Measurements from ENCODE around the gene FOXB1. TPM values are rescaled to one million over a fixed set of nuclear protein-coding genes. Genes with fewer than 3 reads are reported as not detected.

Gene FOXB1
- total and polyA plus RNA-seq, 9 of the 15 experiments (the other 6 are each of a cell fraction or from before 2014, with no cell fraction given): not detected

DNA sequence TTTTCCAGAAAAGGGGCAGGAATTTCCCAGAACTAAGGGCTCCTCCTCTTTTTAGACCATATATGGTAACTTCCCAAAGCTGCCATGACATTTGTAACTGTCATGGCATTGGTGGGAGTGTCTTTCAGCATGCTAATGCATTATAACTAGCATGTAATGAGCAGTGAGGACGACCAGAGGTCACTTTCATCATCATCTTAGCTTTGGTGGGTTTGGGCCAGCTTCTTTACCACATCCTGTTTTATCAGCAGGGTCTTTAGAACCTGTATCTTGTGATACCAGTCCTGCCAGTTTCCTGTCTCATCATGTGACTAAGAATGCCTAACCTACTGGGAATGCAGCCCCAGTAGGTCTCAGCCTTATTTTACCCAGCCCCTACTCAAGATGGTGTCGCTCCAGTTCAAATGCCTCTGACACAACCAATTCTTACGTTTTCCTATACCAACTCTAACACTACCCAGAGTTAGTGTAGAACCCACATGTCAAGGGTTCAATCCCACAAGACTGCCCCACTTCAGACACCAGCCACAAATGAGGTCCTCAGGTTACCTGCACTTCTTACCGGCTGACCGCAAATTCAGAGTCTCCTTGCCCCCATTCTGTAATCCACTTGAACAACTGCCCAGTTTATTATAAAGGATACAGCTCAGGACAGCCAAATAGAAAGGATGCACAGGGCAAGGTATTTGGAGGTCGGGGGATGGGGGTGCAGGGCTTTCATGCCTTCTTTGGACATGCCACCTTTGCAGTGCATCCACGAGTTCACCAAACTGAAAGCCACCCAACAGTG, 17.7 kb downstream of the FOXB1 start (continued):
- TF ChIP-seq U2AF1 (optimal IDR thresholded peaks at IDR 0.05; ENCODE audit: low read depth, low read length) (no peak), ZKSCAN1 (IDR thresholded peaks at IDR 0.05; ENCODE audit: low read depth, low read length) (no peak), ZNF316 (IDR thresholded peaks at IDR 0.05) (no peak), TCFL5 (CRISPR knock-in tag; conservative IDR thresholded peaks at IDR 0.05) (peak; percentile 98), PPARD (CRISPR knock-in tag; IDR thresholded peaks at IDR 0.05) (peak; percentile 77; the same call in 1 of the 2 replicates), ZNF444 (CRISPR knock-in tag; IDR thresholded peaks at IDR 0.05) (peak; percentile 93), TAF15 (IDR thresholded peaks at IDR 0.05; ENCODE audit: low read depth, low read length) (no peak), CBX3 (IDR thresholded peaks at IDR 0.05; ENCODE audit: borderline replicate concordance in 1 of 2, low read length in 2 of 2) (no peak), ZSCAN29 (IDR thresholded peaks at IDR 0.05) (no peak), KDM2B (CRISPR knock-in tag; IDR thresholded peaks at IDR 0.05) (no peak), NFRKB (IDR thresholded peaks at IDR 0.05; ENCODE audit: low read depth) (no peak), CCNT2 (IDR thresholded peaks at IDR 0.05; ENCODE audit: borderline replicate concordance, extremely low read depth, insufficient read length, low read depth, low read length) (no peak), NFYB (IDR thresholded peaks at IDR 0.05; ENCODE audit: extremely low read depth, insufficient read length) (no peak), FOXJ2 (tag; IDR thresholded peaks at IDR 0.05) (no peak), FOXM1 (IDR thresholded peaks at IDR 0.05; ENCODE audit: low read depth) (no peak), FOXM1 (CRISPR knock-in tag; IDR thresholded peaks at IDR 0.05; ENCODE audit: low read depth) (no peak), ZNF3 (CRISPR knock-in tag; IDR thresholded peaks at IDR 0.05) (no peak)
- TF ChIP-seq, protein P1, sequence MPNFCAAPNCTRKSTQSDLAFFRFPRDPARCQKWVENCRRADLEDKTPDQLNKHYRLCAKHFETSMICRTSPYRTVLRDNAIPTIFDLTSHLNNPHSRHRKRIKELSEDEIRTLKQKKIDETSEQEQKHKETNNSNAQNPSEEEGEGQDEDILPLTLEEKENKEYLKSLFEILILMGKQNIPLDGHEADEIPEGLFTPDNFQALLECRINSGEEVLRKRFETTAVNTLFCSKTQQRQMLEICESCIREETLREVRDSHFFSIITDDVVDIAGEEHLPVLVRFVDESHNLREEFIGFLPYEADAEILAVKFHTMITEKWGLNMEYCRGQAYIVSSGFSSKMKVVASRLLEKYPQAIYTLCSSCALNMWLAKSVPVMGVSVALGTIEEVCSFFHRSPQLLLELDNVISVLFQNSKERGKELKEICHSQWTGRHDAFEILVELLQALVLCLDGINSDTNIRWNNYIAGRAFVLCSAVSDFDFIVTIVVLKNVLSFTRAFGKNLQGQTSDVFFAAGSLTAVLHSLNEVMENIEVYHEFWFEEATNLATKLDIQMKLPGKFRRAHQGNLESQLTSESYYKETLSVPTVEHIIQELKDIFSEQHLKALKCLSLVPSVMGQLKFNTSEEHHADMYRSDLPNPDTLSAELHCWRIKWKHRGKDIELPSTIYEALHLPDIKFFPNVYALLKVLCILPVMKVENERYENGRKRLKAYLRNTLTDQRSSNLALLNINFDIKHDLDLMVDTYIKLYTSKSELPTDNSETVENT (CRISPR knock-in tag; IDR thresholded peaks at IDR 0.05): no peak
- TF ChIP-seq, protein P2, sequence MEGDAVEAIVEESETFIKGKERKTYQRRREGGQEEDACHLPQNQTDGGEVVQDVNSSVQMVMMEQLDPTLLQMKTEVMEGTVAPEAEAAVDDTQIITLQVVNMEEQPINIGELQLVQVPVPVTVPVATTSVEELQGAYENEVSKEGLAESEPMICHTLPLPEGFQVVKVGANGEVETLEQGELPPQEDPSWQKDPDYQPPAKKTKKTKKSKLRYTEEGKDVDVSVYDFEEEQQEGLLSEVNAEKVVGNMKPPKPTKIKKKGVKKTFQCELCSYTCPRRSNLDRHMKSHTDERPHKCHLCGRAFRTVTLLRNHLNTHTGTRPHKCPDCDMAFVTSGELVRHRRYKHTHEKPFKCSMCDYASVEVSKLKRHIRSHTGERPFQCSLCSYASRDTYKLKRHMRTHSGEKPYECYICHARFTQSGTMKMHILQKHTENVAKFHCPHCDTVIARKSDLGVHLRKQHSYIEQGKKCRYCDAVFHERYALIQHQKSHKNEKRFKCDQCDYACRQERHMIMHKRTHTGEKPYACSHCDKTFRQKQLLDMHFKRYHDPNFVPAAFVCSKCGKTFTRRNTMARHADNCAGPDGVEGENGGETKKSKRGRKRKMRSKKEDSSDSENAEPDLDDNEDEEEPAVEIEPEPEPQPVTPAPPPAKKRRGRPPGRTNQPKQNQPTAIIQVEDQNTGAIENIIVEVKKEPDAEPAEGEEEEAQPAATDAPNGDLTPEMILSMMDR (IDR thresholded peaks at IDR 0.05 in 2 of 3, conservative IDR thresholded peaks at IDR 0.05 in 1 of 3; ENCODE audit: insufficient read depth in 2 of 3, low read depth in 1 of 3, low read length in 3 of 3): no peak
- TF ChIP-seq, protein P3, sequence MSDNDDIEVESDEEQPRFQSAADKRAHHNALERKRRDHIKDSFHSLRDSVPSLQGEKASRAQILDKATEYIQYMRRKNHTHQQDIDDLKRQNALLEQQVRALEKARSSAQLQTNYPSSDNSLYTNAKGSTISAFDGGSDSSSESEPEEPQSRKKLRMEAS (CRISPR knock-in tag; IDR thresholded peaks at IDR 0.05): no peak
- TF ChIP-seq, protein P4, sequence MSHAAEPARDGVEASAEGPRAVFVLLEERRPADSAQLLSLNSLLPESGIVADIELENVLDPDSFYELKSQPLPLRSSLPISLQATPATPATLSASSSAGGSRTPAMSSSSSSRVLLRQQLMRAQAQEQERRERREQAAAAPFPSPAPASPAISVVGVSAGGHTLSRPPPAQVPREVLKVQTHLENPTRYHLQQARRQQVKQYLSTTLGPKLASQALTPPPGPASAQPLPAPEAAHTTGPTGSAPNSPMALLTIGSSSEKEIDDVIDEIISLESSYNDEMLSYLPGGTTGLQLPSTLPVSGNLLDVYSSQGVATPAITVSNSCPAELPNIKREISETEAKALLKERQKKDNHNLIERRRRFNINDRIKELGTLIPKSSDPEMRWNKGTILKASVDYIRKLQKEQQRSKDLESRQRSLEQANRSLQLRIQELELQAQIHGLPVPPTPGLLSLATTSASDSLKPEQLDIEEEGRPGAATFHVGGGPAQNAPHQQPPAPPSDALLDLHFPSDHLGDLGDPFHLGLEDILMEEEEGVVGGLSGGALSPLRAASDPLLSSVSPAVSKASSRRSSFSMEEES (CRISPR knock-in tag; IDR thresholded peaks at IDR 0.05): peak; percentile 96
